ENCODE data around the gene EIF1B. TPM values are rescaled to one million over a fixed set of nuclear protein-coding genes. Genes with fewer than 3 reads are reported as not detected.

Gene EIF1B
- total and polyA plus RNA-seq, 10 donors = 45.8 to 82.9 (median 52.6) TPM

- no peak overlapping the region for H3K4me3 ChIP-seq
- intact Hi-C loops (cut with DNase I; ENCODE audit: low total_unique reads) = no loop called here
Observed at GRCh38 chr3:40321818-40322217, 12.3 kb downstream of the EIF1B start.

GRCh38 chr3:40323946-40324345 is 14.4 kb downstream of the EIF1B start:
- WGBS, 5 donors = 86 to 92% (median 90%) methylated on average over 5 of the region's 5 CpGs
- no peak overlapping the region for H3K4me3 ChIP-seq
- no peaks in the 10 kb centered on the region for H3K36me3 ChIP-seq

More at GRCh38 chr3:40321818-40322217, 12.3 kb downstream of the EIF1B start:
- Histone ChIP-seq H3K27me3 (replicated peaks in 1 of 7) (no peaks in the 10 kb centered on the region), H3K9me3 (no peaks in the 10 kb centered on the region), H3K36me3 (peaks cover 0 to under 1% (median 0%) of the 10 kb centered on the region in 6 donors), H3K27ac (no peak overlapping the region), H3K4me1 (peaks cover 0 to 4% (median 0%) of the 10 kb centered on the region in 6 donors)
- no peak for DNase-seq
- TF ChIP-seq CTCF (IDR thresholded peaks at IDR 0.05 in 8 of 11, conservative IDR thresholded peaks at IDR 0.05 in 3 of 11) (no peak), POLR2A (IDR thresholded peaks at IDR 0.05) (no peak), POLR2AphosphoS5 (IDR thresholded peaks at IDR 0.05) (no peak)
- WGBS, 5 donors = 71 to 93% (median 85%) methylated on average over 2 of the region's 2 CpGs

GRCh38 chr3:40324621-40325020 is 15.1 kb downstream of the EIF1B start:
- Histone ChIP-seq H3K4me1 (peaks cover 0 to 4% (median 0%) of the 10 kb centered on the region in 6 donors), H3K27me3 (replicated peaks in 1 of 7) (no peaks in the 10 kb centered on the region), H3K27ac (no peak overlapping the region), H3K9me3 (no peaks in the 10 kb centered on the region), H3K36me3 (no peaks in the 10 kb centered on the region), H3K4me3 (no peak overlapping the region)
- intact Hi-C loops (cut with DNase I; ENCODE audit: low total_unique reads) = loop anchor here (5.0 kb wide), 2 partner anchors 258 to 1558 kb away; no protein-coding TSS in a partner anchor
- TF ChIP-seq CTCF (IDR thresholded peaks at IDR 0.05 in 8 of 11, conservative IDR thresholded peaks at IDR 0.05 in 3 of 11) (no peak), POLR2A (IDR thresholded peaks at IDR 0.05) (no peak), POLR2AphosphoS5 (IDR thresholded peaks at IDR 0.05) (no peak)
- 62 to 78% (median 75%) methylated on average over 4 of the region's 4 CpGs for WGBS, 5 donors
- DNase-seq = no peak

More at GRCh38 chr3:40323946-40324345, 14.4 kb downstream of the EIF1B start:
- Histone ChIP-seq H3K9me3 (no peaks in the 10 kb centered on the region), H3K27ac (no peak overlapping the region), H3K27me3 (replicated peaks in 1 of 7) (no peaks in the 10 kb centered on the region), H3K4me1 (peaks cover 0 to 4% (median 0%) of the 10 kb centered on the region in 6 donors)
- intact Hi-C loops (cut with DNase I; ENCODE audit: low total_unique reads) = no loop called here
- TF ChIP-seq POLR2A (IDR thresholded peaks at IDR 0.05) = no peak
- TF ChIP-seq CTCF (IDR thresholded peaks at IDR 0.05 in 8 of 11, conservative IDR thresholded peaks at IDR 0.05 in 3 of 11) = no peak
- no peak for TF ChIP-seq POLR2AphosphoS5 (IDR thresholded peaks at IDR 0.05)
- no peak for DNase-seq

- TF ChIP-seq POLR2A (IDR thresholded peaks at IDR 0.05) (no peak), POLR2AphosphoS5 (IDR thresholded peaks at IDR 0.05) (no peak), CTCF (IDR thresholded peaks at IDR 0.05 in 8 of 11, conservative IDR thresholded peaks at IDR 0.05 in 3 of 11) (no peak)
- H3K4me1 ChIP-seq = peaks cover 0 to 4% (median 0%) of the 10 kb centered on the region in 6 donors
Observed at GRCh38 chr3:40325465-40325864, 16.0 kb downstream of the EIF1B start.

More at GRCh38 chr3:40325465-40325864, 16.0 kb downstream of the EIF1B start:
- no peaks in the 10 kb centered on the region for H3K27me3 ChIP-seq (replicated peaks in 1 of 7)
- no peaks in the 10 kb centered on the region for H3K9me3 ChIP-seq
- no peaks in the 10 kb centered on the region for H3K36me3 ChIP-seq
- no peak overlapping the region for H3K27ac ChIP-seq
- intact Hi-C loops (cut with DNase I; ENCODE audit: low total_unique reads) = loop anchor here (5.0 kb wide), 2 partner anchors 257 to 1557 kb away; no protein-coding TSS in a partner anchor
- DNase-seq = no peak
- no peak overlapping the region for H3K4me3 ChIP-seq

Data from spleen (tissue), 11 donors.